Endodermal cell (in vitro differentiated cells): ENCODE data around the gene SMIM43. TPM values are rescaled to one million over a fixed set of nuclear protein-coding genes. Genes with fewer than 3 reads are reported as not detected.

Experiments
- DNase-seq: peaks from one replicate; pipeline ENCODE4 v3.0.0-alpha.2; 2017
- H3K27ac ChIP-seq: 2 replicates; pipeline ENCODE4 v1.5.1; 2013; ENCODE audit warnings: mild to moderate bottlenecking, low read depth, low read length, moderate library complexity
- H3K27me3 ChIP-seq: 2 replicates; pipeline ENCODE4 v1.6.1; 2013; ENCODE audit warnings: mild to moderate bottlenecking, low read length, moderate library complexity; ENCODE audit not compliant: insufficient read depth, control insufficient read depth, poor library complexity, severe bottlenecking
- H3K36me3 ChIP-seq: 2 replicates; pipeline ENCODE4 v1.7.0; 2013; ENCODE audit warnings: mild to moderate bottlenecking, low read length, moderate library complexity; ENCODE audit not compliant: control insufficient read depth, insufficient read depth
- H3K4me1 ChIP-seq: one replicate; pipeline ENCODE4 v1.7.0; 2013; ENCODE audit warnings: low read length; ENCODE audit not compliant: control insufficient read depth, insufficient read depth
- H3K4me3 ChIP-seq: 2 replicates; pipeline ENCODE4 v1.5.1; 2013; ENCODE audit warnings: mild to moderate bottlenecking, low read length, moderate library complexity
- H3K9ac ChIP-seq: 2 replicates; pipeline ENCODE4 v1.6.1; 2013; ENCODE audit warnings: mild to moderate bottlenecking, low read length, moderate library complexity; ENCODE audit not compliant: poor library complexity, severe bottlenecking; ENCODE audit errors: extremely low read depth
- H3K9me3 ChIP-seq: 2 replicates; pipeline ENCODE4 v1.6.1; 2013; ENCODE audit warnings: mild to moderate bottlenecking, low read length, moderate library complexity; ENCODE audit not compliant: control insufficient read depth
- H3K27ac Mint-ChIP-seq: 2 replicates; pipeline ENCODE4 v1.8.0; 2020; ENCODE audit warnings: mixed read lengths
- H3K27me3 Mint-ChIP-seq: 2 replicates; pipeline ENCODE4 v1.8.0; 2021; ENCODE audit warnings: mild to moderate bottlenecking, mixed read lengths; ENCODE audit not compliant: insufficient read depth
- H3K36me3 Mint-ChIP-seq: 2 replicates; pipeline ENCODE4 v1.8.0; 2020; ENCODE audit warnings: low read depth, mixed read lengths
- H3K4me1 Mint-ChIP-seq: 2 replicates; pipeline ENCODE4 v1.8.0; 2020; ENCODE audit warnings: mixed read lengths
- H3K4me3 Mint-ChIP-seq: 2 replicates; pipeline ENCODE4 v1.8.0; 2020; ENCODE audit warnings: mild to moderate bottlenecking, moderate library complexity, mixed read lengths
- H3K9me3 Mint-ChIP-seq: 2 replicates; pipeline ENCODE4 v1.8.0; 2020; ENCODE audit warnings: mild to moderate bottlenecking, mixed read lengths
- CTCF ChIP-seq: fragments of 200-600 bp; sonication (generic); conservative IDR thresholded peaks from 2 replicates; pipeline ENCODE4 v1.5.0; 2021; ENCODE audit warnings: antibody characterized with exemption, mild to moderate bottlenecking
- WGBS, 2 experiments: methylation state at CpG; one replicate each; pipeline versions ENCODE4 v1.1.5 to v1.1.7; 2013; ENCODE audit warnings: missing lambda C conversion rate in 2 of 2, mixed read lengths in 1 of 2; ENCODE audit not compliant: insufficient coverage in 1 of 2, insufficient read length in 1 of 2; 5-methylcytosine and 5-hydroxymethylcytosine counted together
- total RNA-seq, 2 donors: library from RNA; stranded (reverse); fragmentation: NEBNext Ultra II Directional in 1 of 2; extraction: Animal tissue kit (Norgen Biotek cat#: 25700) in 1 of 2; gene quantifications; 2 replicates in 1 of 2; 3 replicates in 1 of 2; pipeline ENCODE4 v1.2.1, GENCODE V29; 2021

The SMIM43 gene
- total RNA-seq, 2 donors from 2014 or later, result not detected

GRCh38 chr4:121785479-121785878 lies 20.5 kb upstream of the SMIM43 start:
- H3K36me3 ChIP-seq, result no peaks in the 10 kb centered on the region
- no peak for DNase-seq
- H3K4me1 ChIP-seq, result no peaks in the 10 kb centered on the region
- H3K9ac ChIP-seq, result no peak overlapping the region
- H3K27ac Mint-ChIP-seq, result no peak overlapping the region
- peaks cover 2% of the 10 kb centered on the region for H3K4me1 Mint-ChIP-seq
- H3K9me3 ChIP-seq, result no peaks in the 10 kb centered on the region
- no peak for TF ChIP-seq CTCF
- no peak overlapping the region for H3K27ac ChIP-seq
- peaks cover 9% of the 10 kb centered on the region for H3K27me3 Mint-ChIP-seq
- H3K9me3 Mint-ChIP-seq, result no peaks in the 10 kb centered on the region
- no peak overlapping the region for H3K4me3 ChIP-seq
- no peaks in the 10 kb centered on the region for H3K36me3 Mint-ChIP-seq
- no peaks in the 10 kb centered on the region for H3K27me3 ChIP-seq
- WGBS, 2 experiments, result 91 to 92% methylated on average over 4 of the region's 4 CpGs
- no peak overlapping the region for H3K4me3 Mint-ChIP-seq

GRCh38 chr4:121784975-121785374 lies 20.0 kb upstream of the SMIM43 start:
- no peak overlapping the region for H3K27ac ChIP-seq
- TF ChIP-seq CTCF, result no peak
- no peaks in the 10 kb centered on the region for H3K36me3 Mint-ChIP-seq
- no peak overlapping the region for H3K9ac ChIP-seq
- no peak for DNase-seq
- H3K4me3 ChIP-seq, result no peak overlapping the region
- H3K36me3 ChIP-seq, result no peaks in the 10 kb centered on the region
- no peaks in the 10 kb centered on the region for H3K9me3 Mint-ChIP-seq
- no peak overlapping the region for H3K27ac Mint-ChIP-seq
- no peaks in the 10 kb centered on the region for H3K4me1 Mint-ChIP-seq
- H3K4me1 ChIP-seq, result no peaks in the 10 kb centered on the region
- WGBS, 2 experiments, result 76 to 96% methylated on average over 2 of the region's 2 CpGs
- H3K4me3 Mint-ChIP-seq, result no peak overlapping the region
- no peaks in the 10 kb centered on the region for H3K9me3 ChIP-seq
- peaks cover 9% of the 10 kb centered on the region for H3K27me3 Mint-ChIP-seq
- H3K27me3 ChIP-seq, result no peaks in the 10 kb centered on the region

- H3K4me1 Mint-ChIP-seq, result no peaks in the 10 kb centered on the region
- Histone ChIP-seq H3K36me3 (no peaks in the 10 kb centered on the region), H3K4me1 (no peaks in the 10 kb centered on the region), H3K9me3 (no peaks in the 10 kb centered on the region), H3K9ac (no peak overlapping the region), H3K27ac (no peak overlapping the region), H3K4me3 (no peak overlapping the region), H3K27me3 (no peaks in the 10 kb centered on the region)
- WGBS, 2 experiments, result 100% methylated on average over 1 of the region's 1 CpG; no CpG with 5 or more reads in 1 of the 2 experiments
- peaks cover 9% of the 10 kb centered on the region for H3K27me3 Mint-ChIP-seq
- no peaks in the 10 kb centered on the region for H3K36me3 Mint-ChIP-seq
- no peaks in the 10 kb centered on the region for H3K9me3 Mint-ChIP-seq
- H3K27ac Mint-ChIP-seq, result no peak overlapping the region
- no peak for TF ChIP-seq CTCF
- no peak overlapping the region for H3K4me3 Mint-ChIP-seq
- no peak for DNase-seq
These were observed 19.4 kb upstream of the SMIM43 start for GRCh38 chr4:121784401-121784800.
